NK-92 (cell line): ENCODE results near the gene MYO1D.

Source experiments
- DNase-seq: peaks from one replicate; lab custom pipeline; 2025; ENCODE audit not compliant: unreplicated experiment; lab: John Stamatoyannopoulos, UW

Gene MYO1D

DNA sequence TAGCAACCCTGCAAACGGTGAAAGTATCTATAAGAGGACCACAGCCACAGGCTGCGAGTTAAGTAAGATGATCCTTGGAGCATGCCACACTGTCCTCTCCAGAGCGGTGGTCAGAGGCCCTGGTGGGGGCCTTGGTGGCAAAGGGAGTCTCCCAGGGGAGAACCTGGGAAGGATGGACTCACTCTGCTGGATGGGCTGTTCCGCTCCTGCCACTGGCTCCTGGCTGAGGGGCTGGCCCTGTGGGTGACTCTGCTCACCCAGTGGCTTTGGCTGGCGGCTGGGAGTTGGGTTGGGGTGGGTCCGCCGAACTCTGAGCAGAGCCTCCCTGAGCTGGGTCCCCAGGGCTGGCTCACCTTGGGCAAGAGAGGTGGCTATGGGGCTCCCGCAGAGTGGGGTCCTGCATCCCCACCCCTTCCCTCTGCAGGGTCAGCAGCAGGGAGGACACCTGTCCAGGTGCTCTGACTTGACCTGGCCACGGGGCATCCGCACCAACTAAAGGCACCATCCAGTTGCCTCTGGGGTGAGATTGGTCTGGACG is 382.9 kb downstream of the MYO1D start:
- no peak for DNase-seq

DNA sequence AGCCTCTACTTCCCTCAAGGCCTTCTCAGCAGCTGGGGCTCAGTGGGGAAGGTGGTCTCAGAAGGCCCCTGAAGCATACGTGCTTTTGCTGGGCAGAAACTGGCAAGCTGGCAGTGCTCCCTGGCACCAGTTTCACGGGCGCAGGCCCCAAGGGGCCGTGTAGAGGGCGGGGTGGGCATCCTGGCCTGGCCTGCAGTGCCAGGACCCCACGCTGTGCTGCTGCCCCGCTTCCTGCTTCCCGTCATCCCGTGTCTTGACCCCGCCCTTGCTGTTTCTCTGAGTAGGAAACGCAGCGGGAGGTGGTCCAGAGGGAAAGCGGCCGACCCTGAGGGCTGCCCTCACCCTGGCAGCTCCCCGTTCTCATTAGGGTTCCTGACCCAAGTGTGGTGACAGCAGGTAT is 383.4 kb downstream of the MYO1D start:
- DNase-seq = no peak

DNA sequence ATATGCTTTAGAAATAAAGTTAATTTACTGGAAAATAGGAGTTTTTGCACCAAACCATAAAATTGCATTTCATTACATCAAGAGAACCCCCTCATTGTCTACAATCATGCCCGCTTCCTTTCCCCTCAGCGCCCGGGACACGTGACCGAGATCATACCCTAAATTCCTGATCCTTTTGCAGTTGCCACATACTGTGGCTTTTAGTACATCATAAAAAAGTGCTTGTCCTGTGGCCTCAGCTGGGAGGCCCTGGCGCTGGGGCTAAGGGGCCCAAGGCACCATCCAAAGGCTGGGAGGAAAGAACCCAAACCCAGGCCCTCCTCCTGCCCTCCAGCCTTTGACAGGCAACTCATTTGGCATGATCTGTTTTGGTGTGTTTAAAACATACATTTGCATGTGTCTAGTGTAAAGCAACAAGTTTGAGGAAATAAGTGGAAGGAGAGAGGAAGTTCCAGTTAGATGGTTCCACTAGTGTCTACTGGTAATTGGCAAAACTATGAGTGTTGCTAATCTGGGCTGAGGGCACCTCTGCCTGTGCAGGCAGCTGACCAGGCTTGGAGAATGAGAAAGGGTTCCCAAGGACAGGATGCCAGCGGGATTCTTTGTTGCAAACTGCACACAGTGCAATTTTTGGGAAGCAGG is 384.2 kb downstream of the MYO1D start:
- DNase-seq = no peak

DNA sequence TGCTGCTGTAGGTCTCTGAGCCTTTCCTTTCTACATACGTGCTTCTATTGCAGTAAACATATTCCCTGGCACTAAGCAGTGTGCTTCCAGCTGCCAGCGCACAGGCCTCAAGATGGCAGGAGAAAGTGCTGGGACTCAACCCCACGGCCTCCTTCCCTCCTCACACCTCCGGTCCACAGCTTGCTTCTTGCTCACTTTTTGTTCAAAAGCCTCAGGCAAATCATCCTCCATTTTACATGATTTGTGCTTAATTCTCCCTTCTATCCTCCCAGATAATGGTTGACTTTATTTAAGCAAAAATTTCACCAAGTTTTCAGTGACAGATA is 384.7 kb downstream of the MYO1D start:
- no peak for DNase-seq

DNA sequence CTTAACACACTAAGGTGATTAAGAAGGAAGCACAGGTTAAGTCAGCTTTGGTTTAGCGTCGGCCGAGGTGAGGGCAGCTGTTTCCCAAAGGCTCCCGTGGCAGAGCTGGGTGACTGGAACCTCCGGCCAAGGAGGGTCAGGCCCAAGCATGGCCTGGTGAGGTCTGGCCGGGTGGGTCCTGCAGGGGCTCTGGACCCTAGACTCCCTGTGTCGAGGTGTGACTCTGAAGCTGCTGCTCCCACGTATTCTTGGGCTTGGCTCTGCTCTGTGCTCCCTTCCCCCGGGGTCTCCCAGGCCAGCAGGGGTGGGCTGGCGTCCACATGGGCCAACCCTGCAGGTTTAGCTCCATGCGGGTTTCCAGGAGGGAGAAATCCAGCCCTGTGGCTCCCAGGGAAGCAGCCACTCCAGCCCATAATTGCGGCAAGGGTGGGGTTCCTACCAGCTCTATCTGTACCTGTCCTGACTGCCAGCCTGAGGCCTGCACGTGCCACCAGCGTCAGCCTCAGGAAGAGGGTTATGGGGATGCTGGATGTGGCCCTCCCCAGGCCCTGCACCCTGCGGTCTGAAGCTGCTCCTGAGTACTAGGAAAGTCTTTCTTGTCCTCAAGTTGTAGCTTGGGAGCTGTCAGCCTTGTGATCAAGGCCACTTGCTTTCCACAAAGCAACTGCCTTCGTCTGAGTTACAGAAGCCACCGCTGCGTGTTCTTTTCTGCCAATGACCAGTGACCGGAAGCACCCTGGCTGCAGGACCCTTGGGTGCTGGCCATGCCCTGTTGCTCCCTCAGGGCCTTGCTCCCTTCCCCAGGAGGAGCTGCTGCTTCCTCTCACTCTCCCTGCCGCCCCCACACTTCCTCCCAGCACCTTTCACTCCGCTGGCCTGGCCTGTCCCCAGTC is 385.3 kb downstream of the MYO1D start:
- no peak for DNase-seq

DNA sequence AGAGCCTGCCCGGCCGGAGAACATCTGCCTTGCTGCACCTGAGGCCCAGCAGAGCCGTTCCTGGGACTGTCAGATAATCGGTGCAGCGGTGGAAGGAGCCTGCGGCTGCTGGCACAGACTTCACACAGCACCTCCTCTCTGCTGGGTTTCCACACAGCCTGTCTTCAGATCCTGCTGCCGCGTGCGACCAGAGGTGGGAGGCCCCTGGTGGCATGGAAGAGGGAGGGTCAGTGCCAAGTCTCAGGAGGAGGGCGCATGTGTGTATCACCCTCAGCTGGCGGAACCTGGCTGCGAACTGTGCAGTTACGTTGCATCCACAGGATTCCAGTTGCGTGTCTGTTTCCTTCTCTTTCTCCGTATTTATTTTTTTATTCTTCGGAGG is 386.8 kb downstream of the MYO1D start:
- no peak for DNase-seq

DNA sequence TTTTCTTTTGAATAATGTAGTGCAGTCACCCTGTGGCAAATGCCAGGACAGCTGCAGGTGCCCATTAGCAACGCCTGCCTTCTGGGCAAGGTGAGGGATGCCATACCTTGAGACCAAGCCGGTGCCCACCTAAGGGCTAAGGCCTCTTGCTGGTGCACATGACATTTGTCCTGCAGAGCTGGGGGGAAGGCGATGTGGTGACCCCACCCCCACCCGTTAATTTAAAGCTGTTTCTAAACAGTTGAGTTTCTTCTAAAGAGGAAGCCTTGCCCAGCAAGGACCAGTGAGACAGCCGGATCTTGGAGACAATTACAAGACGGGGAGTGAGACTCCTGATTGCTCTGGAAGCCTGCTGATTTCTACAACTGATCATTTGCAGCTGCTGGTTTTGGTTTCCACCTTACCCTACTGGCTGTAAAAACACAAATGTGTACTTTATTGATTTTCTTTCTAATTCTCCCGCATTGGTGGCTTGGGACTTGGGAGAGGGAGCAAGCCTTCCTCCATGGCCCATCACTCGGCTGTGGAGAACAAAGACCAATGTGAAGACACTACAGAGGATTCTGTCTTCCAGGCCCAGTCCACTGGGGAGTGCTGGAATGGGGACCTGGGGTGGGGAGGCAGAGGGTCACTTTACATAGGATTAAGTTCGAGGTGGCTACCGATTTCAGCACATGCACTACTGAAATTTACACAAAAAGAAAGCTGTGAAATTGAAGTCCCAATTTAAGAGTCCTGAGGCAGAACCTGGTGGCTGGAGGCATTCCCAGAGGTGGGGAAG is 387.4 kb downstream of the MYO1D start:
- no peak for DNase-seq

DNA sequence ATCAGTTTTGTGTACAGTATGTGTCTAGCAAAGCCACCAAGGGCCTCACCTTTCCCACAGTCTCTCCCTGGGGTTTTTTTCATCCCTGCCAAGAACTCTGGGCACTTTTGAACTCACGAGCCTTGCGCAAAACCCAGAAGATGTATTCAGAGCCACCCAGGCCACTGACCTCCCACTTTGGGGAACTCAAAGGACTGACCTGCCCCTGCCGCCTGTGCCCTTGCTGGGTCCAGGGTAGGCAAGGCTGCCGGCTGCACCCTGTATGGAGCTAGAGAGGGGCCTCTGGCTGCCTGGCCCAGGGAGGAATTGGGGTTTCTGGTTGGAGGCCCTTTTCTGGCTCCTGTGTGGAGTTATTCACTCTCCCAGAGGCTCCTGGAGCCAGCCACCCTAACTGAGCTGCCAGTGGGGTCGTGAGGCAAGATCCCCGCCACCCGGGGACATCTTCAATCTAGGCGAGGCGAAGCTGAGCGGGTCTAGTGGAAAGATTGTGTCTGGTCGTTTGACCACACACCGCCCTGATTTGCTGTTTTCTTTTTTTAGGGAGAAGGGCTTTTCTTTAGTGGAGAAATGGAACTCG is 388.2 kb downstream of the MYO1D start:
- no peak for DNase-seq

DNA sequence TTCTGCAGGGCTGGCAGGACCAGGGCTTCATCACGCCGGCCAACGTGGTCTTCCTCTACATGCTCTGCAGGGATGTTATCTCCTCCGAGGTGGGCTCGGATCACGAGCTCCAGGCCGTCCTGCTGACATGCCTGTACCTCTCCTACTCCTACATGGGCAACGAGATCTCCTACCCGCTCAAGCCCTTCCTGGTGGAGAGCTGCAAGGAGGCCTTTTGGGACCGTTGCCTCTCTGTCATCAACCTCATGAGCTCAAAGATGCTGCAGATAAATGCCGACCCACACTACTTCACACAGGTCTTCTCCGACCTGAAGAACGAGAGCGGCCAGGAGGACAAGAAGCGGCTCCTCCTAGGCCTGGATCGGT is 388.8 kb downstream of the MYO1D start:
- DNase-seq = no peak

DNA sequence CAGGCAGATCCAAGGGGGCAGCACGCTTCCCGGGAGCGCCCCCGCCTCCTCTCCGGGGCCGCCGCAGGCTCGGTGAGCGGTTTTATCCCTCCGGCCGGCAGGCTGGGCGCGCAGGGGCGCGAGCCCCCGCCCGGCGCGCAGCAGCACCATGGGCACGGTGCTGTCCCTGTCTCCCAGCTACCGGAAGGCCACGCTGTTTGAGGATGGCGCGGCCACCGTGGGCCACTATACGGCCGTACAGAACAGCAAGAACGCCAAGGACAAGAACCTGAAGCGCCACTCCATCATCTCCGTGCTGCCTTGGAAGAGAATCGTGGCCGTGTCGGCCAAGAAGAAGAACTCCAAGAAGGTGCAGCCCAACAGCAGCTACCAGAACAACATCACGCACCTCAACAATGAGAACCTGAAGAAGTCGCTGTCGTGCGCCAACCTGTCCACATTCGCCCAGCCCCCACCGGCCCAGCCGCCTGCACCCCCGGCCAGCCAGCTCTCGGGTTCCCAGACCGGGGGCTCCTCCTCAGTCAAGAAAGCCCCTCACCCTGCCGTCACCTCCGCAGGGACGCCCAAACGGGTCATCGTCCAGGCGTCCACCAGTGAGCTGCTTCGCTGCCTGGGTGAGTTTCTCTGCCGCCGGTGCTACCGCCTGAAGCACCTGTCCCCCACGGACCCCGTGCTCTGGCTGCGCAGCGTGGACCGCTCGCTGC is 389.3 kb downstream of the MYO1D start:
- no peak for DNase-seq

DNA sequence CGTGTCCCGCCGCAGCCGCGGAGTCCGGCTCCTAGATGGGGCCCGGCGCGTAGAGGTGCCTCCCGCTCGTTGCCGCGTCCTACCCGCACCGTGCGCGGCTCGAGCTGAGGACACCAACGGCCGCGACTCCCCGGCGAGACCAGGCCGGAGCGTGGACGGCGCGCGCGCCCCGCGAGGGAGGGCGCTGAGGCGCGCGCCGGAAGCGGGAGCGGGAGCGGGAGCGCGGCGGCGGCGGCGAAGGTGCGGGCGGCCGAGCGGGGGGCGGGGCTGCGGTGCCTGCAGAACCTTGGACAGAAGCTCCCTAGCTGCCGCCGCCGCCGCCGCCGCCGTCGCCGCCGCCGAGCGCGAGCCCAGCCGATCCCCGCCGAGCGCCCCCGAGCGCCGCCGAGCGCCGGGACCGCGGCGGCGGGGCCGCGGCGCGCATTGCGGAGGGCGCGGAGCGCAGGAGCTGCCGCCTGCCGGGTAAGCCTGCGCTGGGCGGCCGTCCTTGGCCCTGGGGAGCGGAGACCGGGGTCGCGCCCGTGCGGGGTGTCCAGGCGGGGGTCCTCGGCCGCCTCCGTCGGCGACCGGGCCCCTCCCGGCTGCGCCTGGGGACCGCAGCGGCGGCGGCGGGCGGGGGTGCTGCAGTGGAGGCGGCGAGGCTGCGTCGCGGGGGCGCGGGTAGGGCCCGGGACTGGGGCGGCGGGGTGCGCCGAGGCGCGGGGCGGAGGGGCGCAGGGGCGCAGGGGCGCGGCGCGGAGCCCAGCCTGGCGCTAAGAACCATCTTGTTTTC is 390.0 kb downstream of the MYO1D start, which contains the start of gene CDK5R1:
Gene CDK5R1, plus strand, starts transcription at position 293 of the 772 bp plus-strand sequence. CDS start 628 bp downstream, outside the sequence.
- DNase-seq = no peak

DNA sequence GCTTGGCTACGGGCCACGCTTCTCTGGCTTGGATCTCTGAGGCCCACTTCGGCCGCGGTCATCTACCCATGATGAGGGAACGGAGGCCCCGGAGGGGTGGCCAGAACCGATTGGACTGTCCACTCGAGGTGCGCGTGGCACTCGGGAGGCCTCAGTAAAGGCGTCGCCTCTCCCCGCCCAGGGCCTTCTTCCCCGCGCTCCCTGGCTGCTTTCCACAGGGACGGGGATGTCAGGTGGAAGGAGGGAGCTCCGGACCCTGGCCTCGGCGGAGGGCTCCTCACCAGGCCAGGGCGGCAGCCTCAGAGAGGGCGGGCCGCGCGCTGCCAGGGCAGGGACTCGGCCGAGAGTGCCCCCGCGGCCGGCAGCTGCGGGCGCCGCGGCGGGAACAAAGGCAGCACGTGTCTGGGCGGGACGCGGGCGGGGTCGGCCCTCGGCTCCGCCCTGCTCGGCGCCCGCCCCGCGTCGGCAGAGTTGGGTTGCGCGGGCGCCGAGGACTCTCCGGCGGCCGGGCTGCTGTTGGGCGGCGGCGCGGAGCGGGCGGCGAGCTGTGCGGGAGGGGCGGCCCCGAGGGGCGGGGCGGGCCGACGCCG is 390.7 kb downstream of the MYO1D start:
- DNase-seq = no peak

DNA sequence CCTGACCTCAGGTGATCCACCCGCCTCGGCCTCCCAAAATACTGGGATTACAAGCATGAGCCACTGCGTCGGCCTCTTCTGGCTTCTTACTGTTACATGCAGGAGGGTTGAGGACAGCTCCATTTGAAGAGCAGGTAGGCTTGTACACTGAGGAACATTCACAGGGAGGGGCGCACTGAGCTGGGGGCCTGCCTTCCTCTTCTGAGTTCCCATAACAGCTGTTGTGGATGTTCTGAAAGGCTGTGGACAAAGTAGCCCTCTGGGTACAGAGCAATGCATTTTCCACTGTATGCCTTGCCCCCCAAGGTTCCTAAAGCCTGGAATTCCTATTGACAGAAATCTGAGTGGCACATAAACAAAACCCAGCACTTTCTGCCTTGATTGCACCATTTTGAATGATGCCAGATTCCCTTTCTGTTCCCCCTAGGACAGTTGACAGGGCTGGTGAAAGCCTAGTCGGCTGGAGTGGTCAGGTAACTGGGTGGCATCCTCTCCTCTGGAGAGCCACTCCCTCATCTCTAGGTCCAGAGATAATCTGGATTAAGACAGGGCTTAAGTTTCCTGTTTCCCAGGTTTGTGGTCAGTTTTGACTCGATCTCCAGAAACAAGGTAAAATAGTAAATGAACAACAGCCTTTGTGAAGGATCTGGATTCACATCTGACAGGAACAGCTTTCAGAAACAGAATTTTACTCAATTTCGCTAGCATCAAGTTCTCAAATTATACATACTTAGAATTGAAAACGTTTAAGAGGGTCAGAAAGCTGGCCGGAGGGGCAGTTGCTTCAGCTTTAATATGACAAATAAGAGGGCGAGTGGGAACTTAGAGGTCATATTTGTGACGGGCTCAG is 391.4 kb downstream of the MYO1D start:
- DNase-seq = no peak

DNA sequence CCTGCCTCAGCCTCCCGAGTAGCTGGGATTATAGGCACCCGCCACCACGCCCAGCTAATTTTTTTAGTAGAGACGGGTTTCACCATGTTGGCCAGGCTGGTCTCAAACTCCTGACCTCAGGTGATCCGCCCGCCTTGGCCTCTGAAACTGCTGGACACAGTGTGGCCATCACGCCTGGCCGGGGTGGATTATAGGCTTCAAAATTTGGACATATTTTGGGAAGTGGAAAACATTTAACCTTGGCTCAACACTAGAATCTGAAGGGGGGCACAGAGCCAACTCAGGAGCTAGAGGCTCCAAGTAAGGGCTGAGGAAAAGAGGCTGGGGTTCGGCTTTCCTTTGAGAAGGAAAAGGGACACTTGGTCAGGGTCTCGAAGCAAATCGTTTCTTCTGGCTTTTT is 392.3 kb downstream of the MYO1D start:
- no peak for DNase-seq

DNA sequence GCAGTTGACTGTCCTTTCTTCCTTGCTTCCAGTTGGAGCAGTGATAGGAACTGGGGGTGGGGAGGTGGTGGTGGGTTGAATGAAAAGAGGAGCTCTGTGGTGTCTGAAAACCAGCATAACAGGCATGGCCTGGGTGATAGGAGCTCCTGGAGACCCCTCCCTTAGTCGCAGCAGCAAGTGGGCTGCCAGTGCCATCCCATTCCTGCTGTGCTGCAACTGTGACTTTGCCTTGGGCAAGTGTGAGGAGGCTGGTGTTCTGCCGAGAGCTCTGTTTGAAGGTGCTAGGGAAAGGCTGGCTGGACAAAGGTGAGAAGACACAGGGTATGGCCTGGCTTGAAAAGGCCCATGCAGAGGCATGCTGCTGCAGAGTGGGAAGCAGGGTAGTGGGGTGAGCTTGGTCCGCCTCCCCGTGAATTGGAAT is 392.9 kb downstream of the MYO1D start:
- DNase-seq = no peak

DNA sequence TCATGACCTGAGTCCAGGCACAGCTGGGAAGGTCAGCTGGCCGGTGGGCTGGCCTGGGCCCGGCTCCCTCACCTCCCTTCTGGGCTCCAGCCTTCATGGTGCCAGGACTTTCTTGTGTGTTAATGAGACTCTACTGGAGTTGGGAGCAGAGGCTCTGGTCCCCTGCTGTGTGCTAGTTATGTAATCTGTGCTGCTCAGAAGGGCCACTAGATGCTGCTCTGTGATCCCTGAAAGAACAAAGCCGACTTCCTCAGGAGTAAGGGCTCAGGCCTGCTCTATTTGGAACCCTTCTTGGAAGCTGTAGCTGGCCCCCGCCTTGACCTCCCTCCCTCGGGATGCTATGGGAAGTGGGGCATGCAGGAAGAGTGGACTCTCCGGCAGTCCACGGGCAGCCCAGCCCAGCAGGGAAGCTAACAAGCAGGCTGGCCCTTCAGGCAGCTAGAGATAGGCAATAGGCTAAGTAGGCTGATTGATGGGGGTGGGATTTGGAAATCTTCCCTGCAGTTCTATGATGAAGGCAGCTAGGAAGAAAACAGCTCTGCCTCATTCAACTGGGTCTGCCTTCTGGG is 393.4 kb downstream of the MYO1D start:
- DNase-seq = no peak

DNA sequence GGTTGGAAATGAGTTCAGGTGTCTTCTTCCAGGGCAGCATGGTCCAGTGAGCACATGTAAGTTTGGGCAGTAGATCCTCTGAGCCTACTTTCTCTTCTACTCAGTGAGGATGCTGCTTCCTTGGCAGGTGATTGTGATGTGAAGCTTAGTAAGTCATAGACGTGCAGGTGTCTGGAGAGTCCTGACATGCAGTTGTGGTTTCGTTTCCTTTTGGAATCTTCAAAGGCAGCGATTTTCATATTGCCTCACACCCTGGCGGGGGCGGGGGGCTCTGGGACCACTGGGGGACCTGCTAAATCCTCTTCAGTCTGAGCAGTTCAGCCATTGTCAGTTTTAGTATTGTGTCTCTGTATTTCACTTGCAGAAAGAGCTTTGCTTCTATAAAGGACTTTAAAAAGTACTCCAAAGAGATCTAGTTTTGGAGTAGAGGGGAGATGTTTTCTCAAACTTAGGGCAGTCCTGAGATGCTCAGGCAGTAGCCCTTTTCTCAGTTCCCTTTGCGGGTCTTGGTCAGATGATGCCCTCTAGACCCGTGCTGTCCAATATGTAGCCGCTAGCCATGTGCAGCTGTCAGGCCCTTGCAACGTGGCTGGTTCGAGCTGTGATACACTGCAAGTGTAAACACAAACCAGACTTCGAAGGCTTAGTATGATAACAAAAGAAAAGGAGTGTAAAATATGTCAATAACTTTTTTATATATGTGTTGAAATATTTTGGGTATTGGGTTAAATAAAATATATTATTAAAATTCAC is 394.2 kb downstream of the MYO1D start:
- DNase-seq = no peak

DNA sequence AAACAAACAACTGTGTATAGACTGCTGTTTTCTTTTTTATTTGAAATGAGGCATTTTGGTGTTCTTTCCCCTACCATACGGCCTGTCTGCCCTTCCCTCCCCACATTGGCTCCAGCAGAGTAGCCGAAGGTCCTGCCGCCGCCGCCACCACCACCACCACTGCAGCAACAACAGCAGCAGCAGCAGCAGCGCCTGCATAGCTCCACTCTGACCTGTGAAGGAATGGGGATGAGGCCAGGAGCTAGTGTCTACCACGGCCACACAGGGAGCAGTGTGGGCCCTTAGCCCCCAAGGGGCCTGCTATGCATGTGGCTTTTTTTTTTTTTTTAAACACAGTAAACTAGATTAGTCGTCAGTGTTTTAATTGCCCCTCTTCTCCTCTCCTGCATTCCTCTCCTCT is 395.7 kb downstream of the MYO1D start:
- no peak for DNase-seq
